ENCODE measurements around the gene MLC1.

DNA sequence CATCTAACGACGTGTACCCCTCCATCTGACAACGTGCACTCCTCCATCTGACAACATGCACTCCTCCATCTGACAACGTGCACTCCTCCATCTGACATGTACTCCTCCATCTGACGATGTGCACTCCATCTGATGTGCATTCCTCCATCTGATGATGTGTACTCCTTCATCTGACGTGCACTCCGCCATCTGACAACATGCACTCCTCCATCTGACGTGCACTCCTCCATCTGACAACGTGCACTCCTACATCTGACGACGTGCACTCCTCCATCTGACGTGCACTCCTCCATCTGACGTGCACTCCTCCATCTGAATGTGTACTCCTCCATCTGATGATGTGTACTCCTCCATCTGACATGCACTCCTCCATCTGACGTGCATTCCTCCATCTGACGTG lies 64.6 kb downstream of the MLC1 start:
- TF ChIP-seq, protein P1, sequence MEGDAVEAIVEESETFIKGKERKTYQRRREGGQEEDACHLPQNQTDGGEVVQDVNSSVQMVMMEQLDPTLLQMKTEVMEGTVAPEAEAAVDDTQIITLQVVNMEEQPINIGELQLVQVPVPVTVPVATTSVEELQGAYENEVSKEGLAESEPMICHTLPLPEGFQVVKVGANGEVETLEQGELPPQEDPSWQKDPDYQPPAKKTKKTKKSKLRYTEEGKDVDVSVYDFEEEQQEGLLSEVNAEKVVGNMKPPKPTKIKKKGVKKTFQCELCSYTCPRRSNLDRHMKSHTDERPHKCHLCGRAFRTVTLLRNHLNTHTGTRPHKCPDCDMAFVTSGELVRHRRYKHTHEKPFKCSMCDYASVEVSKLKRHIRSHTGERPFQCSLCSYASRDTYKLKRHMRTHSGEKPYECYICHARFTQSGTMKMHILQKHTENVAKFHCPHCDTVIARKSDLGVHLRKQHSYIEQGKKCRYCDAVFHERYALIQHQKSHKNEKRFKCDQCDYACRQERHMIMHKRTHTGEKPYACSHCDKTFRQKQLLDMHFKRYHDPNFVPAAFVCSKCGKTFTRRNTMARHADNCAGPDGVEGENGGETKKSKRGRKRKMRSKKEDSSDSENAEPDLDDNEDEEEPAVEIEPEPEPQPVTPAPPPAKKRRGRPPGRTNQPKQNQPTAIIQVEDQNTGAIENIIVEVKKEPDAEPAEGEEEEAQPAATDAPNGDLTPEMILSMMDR (IDR thresholded peaks at IDR 0.05 in 4 of 5, conservative IDR thresholded peaks at IDR 0.05 in 1 of 5): no peak
- TF ChIP-seq POLR2A (IDR thresholded peaks at IDR 0.05): no peak
